ENCODE results near the gene FSTL1. TPM values are rescaled to one million over a fixed set of nuclear protein-coding genes. Genes with fewer than 3 reads are reported as not detected.
"Not testable (repeated sequence)": the region's sequence is repeated elsewhere in the genome, so short reads cannot be mapped to it uniquely, and the experiment has no call there.

The FSTL1 gene
- total RNA-seq, 2 experiments from 2014 or later: 0.16 to 1.3 TPM

DNA sequence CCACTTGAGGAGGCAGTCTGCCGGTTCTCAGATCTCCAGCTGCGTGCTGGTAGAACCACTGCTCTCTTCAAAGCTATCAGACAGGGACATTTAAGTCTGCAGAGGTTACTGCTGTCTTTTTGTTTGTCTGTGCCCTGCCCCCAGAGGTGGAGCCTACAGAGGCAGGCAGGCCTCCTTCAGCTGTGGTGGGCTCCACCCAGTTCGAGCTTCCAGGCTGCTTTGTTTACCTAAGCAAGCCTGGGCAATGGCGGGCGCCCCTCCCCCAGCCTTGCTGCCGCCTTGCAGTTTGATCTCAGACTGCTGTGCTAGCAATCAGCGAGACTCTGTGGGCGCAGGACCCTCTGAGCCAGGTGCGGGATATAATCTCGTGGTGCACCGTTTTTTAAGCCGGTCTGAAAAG, 72.8 kb downstream of the FSTL1 start:
- H3K4me1 Mint-ChIP-seq; H3K27ac Mint-ChIP-seq; H3K27me3 Mint-ChIP-seq; H3K9me3 Mint-ChIP-seq (ENCODE audit: low read depth); H3K4me3 Mint-ChIP-seq; CTCF ChIA-PET; DNase-seq; ATAC-seq; H3K36me3 Mint-ChIP-seq: not testable (repeated sequence)

- no peaks in the 10 kb centered on the region for H3K9me3 Mint-ChIP-seq (ENCODE audit: low read depth)
- no peaks in the 10 kb centered on the region for H3K4me1 Mint-ChIP-seq
- H3K27me3 Mint-ChIP-seq: peaks cover 34% of the 10 kb centered on the region
- H3K4me3 Mint-ChIP-seq: no peak overlapping the region
- ATAC-seq (no peak), DNase-seq (no peak)
- H3K36me3 Mint-ChIP-seq: no peaks in the 10 kb centered on the region
- CTCF ChIA-PET: interaction anchor here (1.5 kb wide), 1 partner anchor 22 kb away, joined by 4 read pairs; the partner anchor contains the start of gene LRRC58
- no peak overlapping the region for H3K27ac Mint-ChIP-seq
Measured at GRCh38 chr3:120370463-120370862, 80.3 kb downstream of the FSTL1 start.

- Mint-ChIP-seq H3K27me3 (peaks cover 42% of the 10 kb centered on the region), H3K36me3 (no peaks in the 10 kb centered on the region), H3K27ac (no peak overlapping the region), H3K9me3 (ENCODE audit: low read depth) (no peaks in the 10 kb centered on the region), H3K4me3 (no peak overlapping the region), H3K4me1 (no peaks in the 10 kb centered on the region)
- DNase-seq (no peak), ATAC-seq (no peak)
- CTCF ChIA-PET: no interaction called here
Measured at GRCh38 chr3:120369037-120369467, 81.7 kb downstream of the FSTL1 start.

GRCh38 chr3:120368172-120368571, 82.6 kb downstream of the FSTL1 start:
- Mint-ChIP-seq H3K27me3 (peaks cover 45% of the 10 kb centered on the region), H3K4me3 (no peak overlapping the region), H3K36me3 (no peaks in the 10 kb centered on the region), H3K27ac (no peak overlapping the region), H3K4me1 (no peaks in the 10 kb centered on the region), H3K9me3 (ENCODE audit: low read depth) (no peaks in the 10 kb centered on the region)
- DNase-seq (no peak), ATAC-seq (no peak)
- CTCF ChIA-PET: no interaction called here

DNA sequence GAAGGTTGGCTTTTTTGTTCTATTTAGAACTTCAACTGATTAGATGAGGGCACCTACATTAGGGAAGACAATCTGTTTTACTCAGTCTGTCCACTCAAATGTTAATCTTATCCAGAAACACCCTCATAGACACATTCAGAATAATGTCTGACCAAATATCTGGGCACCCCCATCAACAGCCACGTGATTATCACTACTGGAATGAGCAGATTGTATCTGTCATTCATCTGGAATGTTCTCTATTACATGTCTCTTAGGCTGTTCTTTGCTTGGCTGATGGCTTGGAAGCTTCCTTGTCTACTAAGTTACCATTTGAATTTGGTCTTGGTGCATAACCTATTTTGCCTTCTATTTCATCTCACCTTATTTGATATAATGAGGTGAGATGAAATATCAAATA, 86.0 kb downstream of the FSTL1 start:
- Mint-ChIP-seq H3K4me3 (no peak overlapping the region), H3K36me3 (no peaks in the 10 kb centered on the region), H3K27ac (no peak overlapping the region), H3K9me3 (ENCODE audit: low read depth) (no peaks in the 10 kb centered on the region), H3K4me1 (no peaks in the 10 kb centered on the region), H3K27me3 (peaks cover 41% of the 10 kb centered on the region)
- DNase-seq (no peak), ATAC-seq (no peak)
- CTCF ChIA-PET: no interaction called here

- H3K4me3 Mint-ChIP-seq: no peak overlapping the region
- DNase-seq: no peak
- H3K27ac Mint-ChIP-seq: no peak overlapping the region
- CTCF ChIA-PET: interaction anchor here (1.5 kb wide), 1 partner anchor 16 kb away, joined by 5 read pairs; the partner anchor contains the start of gene LRRC58
- peaks cover 41% of the 10 kb centered on the region for H3K27me3 Mint-ChIP-seq
- no peaks in the 10 kb centered on the region for H3K9me3 Mint-ChIP-seq (ENCODE audit: low read depth)
- ATAC-seq: no peak
- no peaks in the 10 kb centered on the region for H3K4me1 Mint-ChIP-seq
- no peaks in the 10 kb centered on the region for H3K36me3 Mint-ChIP-seq
Measured at GRCh38 chr3:120364101-120364500, 86.7 kb downstream of the FSTL1 start.

DNA sequence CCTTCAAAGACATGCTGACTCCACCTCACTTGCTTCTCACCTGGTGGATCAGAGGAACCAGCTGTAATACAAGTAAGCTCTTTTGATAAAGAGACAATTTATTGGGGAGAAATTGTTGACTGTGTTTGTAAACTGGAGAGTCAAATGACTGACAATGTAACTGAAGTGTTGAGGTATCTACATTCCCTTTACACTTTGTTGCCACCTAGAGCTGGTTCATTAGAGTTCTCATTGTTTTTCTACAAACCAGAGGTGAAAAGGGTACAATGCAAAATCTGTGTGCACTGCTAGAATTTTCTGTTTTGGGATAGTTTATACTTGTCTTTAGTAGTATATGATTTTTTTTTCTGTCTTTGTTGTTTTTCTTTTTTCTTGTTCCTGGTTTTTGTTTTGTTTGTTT, 93.0 kb downstream of the FSTL1 start:
- Mint-ChIP-seq H3K9me3 (ENCODE audit: low read depth) (no peaks in the 10 kb centered on the region), H3K36me3 (no peaks in the 10 kb centered on the region), H3K27ac (no peak overlapping the region), H3K27me3 (peaks cover 38% of the 10 kb centered on the region), H3K4me1 (no peaks in the 10 kb centered on the region), H3K4me3 (no peak overlapping the region)
- DNase-seq (no peak), ATAC-seq (no peak)
- CTCF ChIA-PET: interaction anchor here (0.9 to 1.0 kb wide), 2 partner anchors 9 to 60 kb away, joined by 4 read pairs; partner anchors contain the start of gene LRRC58

- H3K9me3 Mint-ChIP-seq (ENCODE audit: low read depth): no peaks in the 10 kb centered on the region
- no peak overlapping the region for H3K27ac Mint-ChIP-seq
- DNase-seq: no peak
- ATAC-seq: no peak
- H3K27me3 Mint-ChIP-seq: peaks cover 40% of the 10 kb centered on the region
- no peaks in the 10 kb centered on the region for H3K4me1 Mint-ChIP-seq
- H3K4me3 Mint-ChIP-seq: no peak overlapping the region
- CTCF ChIA-PET: no interaction called here
- no peaks in the 10 kb centered on the region for H3K36me3 Mint-ChIP-seq
Measured at GRCh38 chr3:120355486-120355885, 95.3 kb downstream of the FSTL1 start.

DNA sequence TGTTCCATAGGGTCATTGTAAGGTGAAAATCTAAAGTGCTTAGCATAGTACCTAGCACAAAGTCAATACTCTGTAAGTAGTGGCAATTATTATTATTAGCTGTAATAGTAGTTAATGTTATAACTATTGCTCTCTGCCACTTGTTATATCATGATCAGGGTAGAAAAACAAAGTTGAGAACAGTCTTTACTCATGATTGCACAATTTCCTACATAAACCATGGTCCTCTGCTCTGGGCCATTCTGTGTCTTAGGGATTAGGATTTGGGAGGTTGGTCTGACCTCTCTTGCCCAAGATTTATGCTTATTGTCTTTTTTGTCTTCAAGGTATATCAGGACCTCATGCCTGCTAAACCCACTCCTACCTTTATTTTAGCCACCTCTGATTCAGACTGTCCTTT, 97.3 kb downstream of the FSTL1 start:
- CTCF ChIA-PET: no interaction called here
- Mint-ChIP-seq H3K9me3 (ENCODE audit: low read depth) (no peaks in the 10 kb centered on the region), H3K4me1 (peaks cover 7% of the 10 kb centered on the region), H3K36me3 (no peaks in the 10 kb centered on the region), H3K27ac (no peak overlapping the region), H3K4me3 (no peak overlapping the region), H3K27me3 (peaks cover 43% of the 10 kb centered on the region)
- DNase-seq (no peak), ATAC-seq (no peak)

- Mint-ChIP-seq H3K36me3 (peaks cover 7% of the 10 kb centered on the region), H3K9me3 (ENCODE audit: low read depth) (no peaks in the 10 kb centered on the region), H3K4me1 (peaks cover 16% of the 10 kb centered on the region), H3K4me3 (no peak overlapping the region), H3K27ac (no peak overlapping the region), H3K27me3 (peaks cover 39% of the 10 kb centered on the region)
- no peak for DNase-seq
- ATAC-seq: no peak
- CTCF ChIA-PET: interaction anchor here (1.5 kb wide), 1 partner anchor 209 kb away, joined by 3 read pairs; no protein-coding TSS in a partner anchor
Measured at GRCh38 chr3:120352017-120352416, 98.8 kb downstream of the FSTL1 start.

GRCh38 chr3:120350401-120350941, 100.3 kb downstream of the FSTL1 start:
- DNase-seq (no peak), ATAC-seq (no peak)
- Mint-ChIP-seq H3K4me1 (peaks cover 30% of the 10 kb centered on the region), H3K27ac (no peak overlapping the region), H3K36me3 (peaks cover 22% of the 10 kb centered on the region), H3K4me3 (peak overlapping the region; percentile 10), H3K27me3 (peaks cover 30% of the 10 kb centered on the region), H3K9me3 (ENCODE audit: low read depth) (no peaks in the 10 kb centered on the region)
- CTCF ChIA-PET: interaction anchor here (2.0 to 2.4 kb wide), 2 partner anchors 10 to 106 kb away, joined by 6 to 8 read pairs; no protein-coding TSS in a partner anchor

DNA sequence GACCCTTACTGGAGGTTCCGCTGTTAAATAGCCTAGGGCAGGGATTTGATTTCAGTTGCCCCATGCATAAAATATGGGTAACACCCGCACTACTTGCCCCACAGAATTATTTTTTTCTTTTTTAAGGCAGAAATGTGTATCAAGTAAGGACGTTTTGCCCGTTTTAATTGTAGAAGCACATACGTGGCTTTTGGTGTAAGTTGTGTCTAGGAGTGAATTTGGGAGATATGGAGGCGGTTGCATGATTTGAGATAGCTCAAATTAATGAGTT, 101.0 kb downstream of the FSTL1 start:
- ATAC-seq (no peak), DNase-seq (no peak)
- H3K4me1 Mint-ChIP-seq: peaks cover 37% of the 10 kb centered on the region
- H3K27ac Mint-ChIP-seq: peak overlapping the region; percentile 80
- H3K27me3 Mint-ChIP-seq: peaks cover 24% of the 10 kb centered on the region
- H3K4me3 Mint-ChIP-seq: peak overlapping the region; percentile 89
- CTCF ChIA-PET: interaction anchor here (0.6 to 2.4 kb wide), 6 partner anchors 10 to 522 kb away, joined by 3 to 8 read pairs (median 4); no protein-coding TSS in a partner anchor
- H3K9me3 Mint-ChIP-seq (ENCODE audit: low read depth): no peaks in the 10 kb centered on the region
- H3K36me3 Mint-ChIP-seq: peaks cover 28% of the 10 kb centered on the region

- Mint-ChIP-seq H3K4me1 (peaks cover 42% of the 10 kb centered on the region), H3K36me3 (peaks cover 32% of the 10 kb centered on the region), H3K27me3 (peaks cover 19% of the 10 kb centered on the region), H3K9me3 (ENCODE audit: low read depth) (no peaks in the 10 kb centered on the region), H3K27ac (peak within 1 kb of the TSS; percentile 81), H3K4me3 (peak within 1 kb of the TSS; percentile 89)
- peak; percentile 93 for ATAC-seq
- CTCF ChIA-PET: interaction anchor here (0.6 to 2.4 kb wide), 14 partner anchors 9 to 539 kb away, joined by 3 to 8 read pairs (median 4); no protein-coding TSS in a partner anchor
- DNase-seq: peak; percentile 90
Measured at GRCh38 chr3:120348991-120349854, 101.6 kb downstream of the FSTL1 start, which contains the start of gene LRRC58. Gene LRRC58 (minus strand): TSS chr3:120349354. CDS start chr3:120349243, 111 bp downstream.
